Nephron progenitor cell (in vitro differentiated cells): ENCODE data around the gene SP3.

ENCODE experiments used
- DNase-seq: peaks from one replicate; pipeline ENCODE4 v3.0.0; 2021
- H3K27ac Mint-ChIP-seq: 2 replicates; pipeline ENCODE4 v1.8.0; 2021; ENCODE audit warnings: mild to moderate bottlenecking, moderate library complexity, mixed read lengths
- H3K27me3 Mint-ChIP-seq: 2 replicates; pipeline ENCODE4 v1.8.0; 2021; ENCODE audit warnings: mild to moderate bottlenecking, low read depth, mixed read lengths; ENCODE audit not compliant: poor library complexity
- H3K36me3 Mint-ChIP-seq: 2 replicates; pipeline ENCODE4 v1.8.0; 2021; ENCODE audit warnings: low read depth, mixed read lengths
- H3K4me1 Mint-ChIP-seq: 2 replicates; pipeline ENCODE4 v1.8.0; 2021; ENCODE audit warnings: mixed read lengths
- H3K4me3 Mint-ChIP-seq: 2 replicates; pipeline ENCODE4 v1.8.0; 2021; ENCODE audit warnings: mild to moderate bottlenecking, moderate library complexity, mixed read lengths
- H3K9me3 Mint-ChIP-seq: 2 replicates; pipeline ENCODE4 v1.8.0; 2021; ENCODE audit warnings: mild to moderate bottlenecking, moderate library complexity, mixed read lengths
- TF ChIP-seq, protein P1 (sequence below): fragments of 200-600 bp; sonication (generic); IDR thresholded peaks from 2 replicates; pipeline ENCODE4 v1.5.0; 2021; ENCODE audit warnings: antibody characterized with exemption

The SP3 gene

DNA sequence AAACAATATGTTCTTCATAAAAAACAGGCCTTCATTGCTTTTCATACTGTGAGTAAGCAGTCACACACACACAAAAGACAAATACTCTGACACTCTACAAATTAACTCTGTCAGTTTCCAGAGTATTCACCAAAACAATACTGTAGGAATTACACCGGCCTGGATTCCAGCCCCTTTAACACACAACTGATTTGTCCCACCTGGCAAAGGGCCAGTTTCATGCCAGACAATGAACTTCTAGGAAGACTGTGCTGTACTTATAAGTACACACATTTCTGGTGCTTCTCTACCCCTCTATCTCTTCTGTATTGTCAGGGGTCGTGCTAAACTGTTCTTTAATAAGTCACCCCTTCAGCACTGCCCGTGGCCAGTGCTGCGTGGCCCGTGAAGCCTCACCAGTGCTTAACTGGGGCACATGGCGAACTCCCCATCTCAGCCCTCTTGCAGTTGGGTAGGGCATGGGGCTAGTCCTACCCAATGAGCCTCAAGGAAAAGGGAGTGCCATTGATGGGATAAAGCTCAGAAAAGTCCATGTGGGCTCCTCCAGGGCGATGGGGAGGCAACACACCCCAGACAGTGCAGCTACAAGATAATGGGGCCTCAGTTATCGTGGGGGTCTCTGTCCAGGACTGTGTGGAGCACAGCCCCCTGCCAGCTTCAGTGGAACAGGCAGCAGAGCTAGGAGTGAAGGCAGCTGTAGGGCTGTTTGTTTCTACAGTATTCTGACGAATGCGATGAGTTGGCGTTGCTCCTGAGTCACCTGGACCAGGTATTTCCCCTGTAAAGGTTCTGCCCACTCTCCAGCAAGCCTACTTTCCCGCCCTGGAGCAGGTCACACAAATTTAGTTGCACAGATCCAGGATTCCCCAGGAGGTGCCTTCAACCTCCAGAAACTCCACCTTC, 99.0 kb downstream of the SP3 start:
- Mint-ChIP-seq H3K27me3 (peaks cover 8% of the 10 kb centered on the region), H3K27ac (no peak overlapping the region), H3K36me3 (no peaks in the 10 kb centered on the region), H3K4me3 (no peak overlapping the region), H3K9me3 (no peaks in the 10 kb centered on the region), H3K4me1 (peaks cover 34% of the 10 kb centered on the region)
- TF ChIP-seq, protein P1, sequence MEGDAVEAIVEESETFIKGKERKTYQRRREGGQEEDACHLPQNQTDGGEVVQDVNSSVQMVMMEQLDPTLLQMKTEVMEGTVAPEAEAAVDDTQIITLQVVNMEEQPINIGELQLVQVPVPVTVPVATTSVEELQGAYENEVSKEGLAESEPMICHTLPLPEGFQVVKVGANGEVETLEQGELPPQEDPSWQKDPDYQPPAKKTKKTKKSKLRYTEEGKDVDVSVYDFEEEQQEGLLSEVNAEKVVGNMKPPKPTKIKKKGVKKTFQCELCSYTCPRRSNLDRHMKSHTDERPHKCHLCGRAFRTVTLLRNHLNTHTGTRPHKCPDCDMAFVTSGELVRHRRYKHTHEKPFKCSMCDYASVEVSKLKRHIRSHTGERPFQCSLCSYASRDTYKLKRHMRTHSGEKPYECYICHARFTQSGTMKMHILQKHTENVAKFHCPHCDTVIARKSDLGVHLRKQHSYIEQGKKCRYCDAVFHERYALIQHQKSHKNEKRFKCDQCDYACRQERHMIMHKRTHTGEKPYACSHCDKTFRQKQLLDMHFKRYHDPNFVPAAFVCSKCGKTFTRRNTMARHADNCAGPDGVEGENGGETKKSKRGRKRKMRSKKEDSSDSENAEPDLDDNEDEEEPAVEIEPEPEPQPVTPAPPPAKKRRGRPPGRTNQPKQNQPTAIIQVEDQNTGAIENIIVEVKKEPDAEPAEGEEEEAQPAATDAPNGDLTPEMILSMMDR, result no peak
- DNase-seq, result no peak

DNA sequence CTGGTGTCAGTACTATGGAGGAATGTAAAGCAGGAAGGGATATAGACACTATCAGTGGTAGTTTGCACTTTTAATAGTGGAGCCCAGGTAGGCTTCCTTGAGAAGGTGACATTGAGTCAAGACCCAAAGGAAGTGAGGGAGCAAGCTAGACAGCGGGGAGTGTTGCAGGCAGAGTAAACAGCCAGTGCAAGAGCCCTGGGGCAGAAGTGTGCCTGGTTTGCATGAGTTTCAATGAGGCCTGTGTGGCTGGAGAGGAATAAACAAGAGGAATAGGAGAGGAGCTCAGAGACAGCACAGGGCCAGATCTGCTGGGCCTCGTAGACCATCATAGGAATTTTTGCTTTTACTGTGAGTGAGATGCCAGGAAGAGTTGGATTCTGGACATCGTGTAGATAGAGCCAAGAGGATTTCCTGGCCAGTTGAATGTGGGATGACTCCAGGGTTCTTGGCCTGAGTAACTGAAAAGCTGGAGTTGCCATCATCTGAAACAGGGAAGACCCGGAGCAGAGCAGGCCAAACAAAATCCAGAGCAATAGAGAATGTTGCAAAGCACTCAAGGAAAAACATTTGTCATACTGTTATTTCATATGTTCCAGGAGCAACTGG, 102.5 kb downstream of the SP3 start:
- Mint-ChIP-seq H3K36me3 (no peaks in the 10 kb centered on the region), H3K9me3 (no peaks in the 10 kb centered on the region), H3K27me3 (peaks cover 24% of the 10 kb centered on the region), H3K4me3 (no peak overlapping the region), H3K27ac (no peak overlapping the region), H3K4me1 (peaks cover 21% of the 10 kb centered on the region)
- TF ChIP-seq, protein P1, result no peak
- DNase-seq, result no peak

DNA sequence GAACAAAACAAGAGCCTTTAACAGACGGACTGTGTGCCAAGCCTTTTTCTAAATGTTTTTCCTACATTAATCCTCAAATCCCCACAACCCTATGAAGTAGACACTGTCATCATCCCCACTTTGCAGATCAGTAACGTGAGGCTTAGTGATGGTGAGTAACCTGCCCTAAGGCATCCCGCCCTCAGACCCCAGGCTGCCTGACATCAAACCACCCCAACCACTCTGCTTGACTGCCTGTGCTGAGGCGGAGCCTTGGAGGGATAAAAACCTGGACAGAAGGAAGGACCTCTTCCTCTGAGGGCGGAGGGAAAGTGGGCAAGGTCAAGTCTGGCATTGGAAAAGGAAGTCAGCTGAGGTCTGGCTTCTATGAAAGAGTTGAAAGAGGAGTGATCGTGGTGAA, 104.6 kb downstream of the SP3 start:
- H3K9me3 Mint-ChIP-seq, result no peaks in the 10 kb centered on the region

DNA sequence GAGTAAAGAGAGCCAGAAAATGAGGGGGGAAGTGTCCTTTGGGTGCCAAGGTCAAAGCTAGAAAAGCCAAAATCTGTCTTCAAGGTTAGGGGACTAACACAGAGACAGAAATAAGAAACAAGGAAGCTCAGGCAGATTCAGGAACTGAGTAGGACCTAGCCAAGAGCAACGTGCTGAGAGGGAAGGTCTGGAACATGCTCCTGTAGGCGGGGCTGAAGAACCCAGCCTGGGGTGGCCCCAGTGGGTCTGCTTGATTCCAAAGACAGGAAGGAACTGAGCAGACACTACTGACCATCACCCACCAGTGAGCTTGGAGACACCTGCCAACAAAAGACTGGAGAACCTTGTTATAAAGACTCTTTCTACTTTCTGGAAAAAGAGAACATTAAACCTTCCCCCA, 105.1 kb downstream of the SP3 start:
- Mint-ChIP-seq H3K4me3 (no peak overlapping the region), H3K36me3 (no peaks in the 10 kb centered on the region), H3K27ac (no peak overlapping the region), H3K4me1 (peaks cover 11% of the 10 kb centered on the region), H3K27me3 (peaks cover 24% of the 10 kb centered on the region), H3K9me3 (no peaks in the 10 kb centered on the region)
- TF ChIP-seq, protein P1, result no peak
- no peak for DNase-seq

More for the DNA sequence above, 104.6 kb downstream of the SP3 start:
- Mint-ChIP-seq H3K36me3 (no peaks in the 10 kb centered on the region), H3K27ac (no peak overlapping the region), H3K4me3 (no peak overlapping the region), H3K4me1 (peaks cover 11% of the 10 kb centered on the region), H3K27me3 (peaks cover 24% of the 10 kb centered on the region)
- no peak for DNase-seq
- TF ChIP-seq, protein P1, result no peak

DNA sequence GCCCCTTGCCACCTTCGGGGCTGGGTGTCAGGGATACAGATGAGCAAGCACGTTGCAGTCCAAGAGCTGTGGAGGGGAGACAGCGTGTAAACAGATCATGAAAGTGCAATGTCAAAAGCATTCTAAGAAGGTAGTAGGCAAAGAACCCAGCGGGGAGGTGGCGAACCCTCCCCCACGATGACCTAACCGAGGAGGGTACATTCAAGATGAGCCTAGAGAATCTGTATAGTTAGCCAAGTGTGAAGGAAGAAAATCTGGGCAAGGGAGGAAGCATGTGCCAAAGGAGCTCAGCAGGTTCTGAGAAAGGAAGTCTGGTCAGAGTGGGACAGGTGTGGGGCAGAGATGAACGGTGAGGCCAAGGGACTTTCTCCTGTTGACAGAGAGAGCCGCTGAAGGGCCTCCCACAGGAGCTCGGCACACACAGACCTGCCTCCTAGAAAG, 106.9 kb downstream of the SP3 start:
- Mint-ChIP-seq H3K27me3 (peaks cover 17% of the 10 kb centered on the region), H3K4me3 (no peak overlapping the region), H3K36me3 (no peaks in the 10 kb centered on the region), H3K27ac (peak overlapping the region; percentile 33), H3K4me1 (peaks cover 11% of the 10 kb centered on the region), H3K9me3 (no peaks in the 10 kb centered on the region)
- TF ChIP-seq, protein P1, result no peak
- DNase-seq, result no peak
